Measurements from ENCODE around the gene CFAP57.

GRCh38 chr1:43239484-43239883 is 67.4 kb downstream of the CFAP57 start:
- TF ChIP-seq POLR2A (IDR thresholded peaks at IDR 0.05) = no peak
- no peak for TF ChIP-seq CTCF (IDR thresholded peaks at IDR 0.05)

All from prostate gland (tissue), 2 donors.